ENCODE data around the gene RNASEH1.
"Not testable (repeated sequence)": the region's sequence is repeated elsewhere in the genome, so short reads cannot be mapped to it uniquely, and the experiment has no call there.

Gene RNASEH1

GRCh38 chr2:3518496-3519254 is 39.5 kb downstream of the RNASEH1 start:
- no peak for FAIRE-seq

- no peak for FAIRE-seq
Observed at GRCh38 chr2:3517948-3518495, 40.1 kb downstream of the RNASEH1 start.

GRCh38 chr2:3516831-3517230 is 41.3 kb downstream of the RNASEH1 start:
- FAIRE-seq = no peak

GRCh38 chr2:3515438-3515837 is 42.7 kb downstream of the RNASEH1 start:
- not testable (repeated sequence) for FAIRE-seq

GRCh38 chr2:3513026-3513810 is 44.9 kb downstream of the RNASEH1 start:
- FAIRE-seq = no peak

GRCh38 chr2:3512086-3512485 is 46.0 kb downstream of the RNASEH1 start:
- no peak for FAIRE-seq

- no peak for FAIRE-seq
Observed at GRCh38 chr2:3505771-3506170, 52.4 kb downstream of the RNASEH1 start.

GRCh38 chr2:3504741-3505140 is 53.4 kb downstream of the RNASEH1 start:
- FAIRE-seq = no peak

GRCh38 chr2:3503483-3503882 is 54.6 kb downstream of the RNASEH1 start:
- FAIRE-seq = no peak

GRCh38 chr2:3503046-3503445 is 55.1 kb downstream of the RNASEH1 start:
- no peak for FAIRE-seq

- no peak for FAIRE-seq
Observed at GRCh38 chr2:3500326-3500899, 57.7 kb downstream of the RNASEH1 start.

GRCh38 chr2:3498783-3499394 is 59.2 kb downstream of the RNASEH1 start:
- FAIRE-seq = no peak

GRCh38 chr2:3496708-3497080 is 61.4 kb downstream of the RNASEH1 start:
- FAIRE-seq = not testable (repeated sequence)

Data from colon (tissue), 2 donors.